Fibroblast of gingiva (primary cell): ENCODE measurements around the gene CYP11A1.
A peak's percentile ranks its signal among the peaks of the same experiment; 100 is the strongest.
"Not testable (repeated sequence)": the region's sequence is repeated elsewhere in the genome, so short reads cannot be mapped to it uniquely, and the experiment has no call there.

ENCODE experiments used
- DNase-seq: peaks from one replicate; pipeline ENCODE4 v3.0.0-alpha.2; 2011; ENCODE audit warnings: low read depth

Gene CYP11A1

GRCh38 chr15:74374648-74375302 is 7.3 kb upstream of the CYP11A1 start:
- DNase-seq = no peak

DNA sequence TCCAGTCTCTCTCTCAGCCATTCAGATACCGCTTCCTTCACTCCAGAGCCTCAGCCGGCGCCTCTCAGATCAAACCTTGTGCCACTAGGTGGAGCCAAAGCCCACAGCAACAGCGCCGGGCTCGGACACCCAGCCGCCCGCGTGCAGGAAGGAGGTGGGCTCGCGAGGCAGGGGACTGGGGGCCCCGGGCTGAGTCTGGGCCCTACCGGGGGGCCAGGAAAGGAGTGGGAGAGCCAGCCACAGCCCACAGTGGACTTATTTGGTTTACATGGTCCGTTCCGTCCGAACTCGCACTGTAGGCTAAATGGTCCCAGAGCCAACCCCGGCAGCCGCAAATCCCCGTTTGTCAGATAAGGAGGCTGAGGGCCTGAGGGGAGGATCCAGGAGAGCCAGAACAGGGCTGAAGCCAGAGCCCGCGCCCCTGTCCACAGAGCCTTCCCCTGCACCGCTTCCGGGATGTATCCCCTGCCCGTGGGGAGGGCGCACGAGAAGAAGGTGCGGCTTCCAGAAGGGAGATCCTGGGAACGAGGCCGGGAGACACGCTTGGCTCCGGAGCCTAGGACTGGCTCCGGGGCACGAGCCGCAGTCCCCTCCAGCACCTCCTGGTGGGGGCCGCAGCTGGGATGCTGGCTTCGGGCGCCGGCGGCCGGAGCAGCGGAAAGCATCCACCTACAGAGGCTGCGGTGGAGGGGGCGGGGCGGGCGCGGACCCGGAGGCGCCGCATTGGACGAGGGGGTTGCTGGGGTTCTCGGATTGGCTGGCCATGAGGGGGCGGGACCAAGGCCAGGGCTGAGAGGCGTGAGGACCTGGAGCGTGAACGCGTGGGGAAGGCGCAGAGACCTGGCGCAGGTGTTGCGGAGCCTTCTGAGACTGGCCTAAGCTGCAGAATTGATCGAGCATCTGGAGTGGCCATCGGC is 6.5 kb upstream of the CYP11A1 start:
- peak; percentile 67 for DNase-seq

DNA sequence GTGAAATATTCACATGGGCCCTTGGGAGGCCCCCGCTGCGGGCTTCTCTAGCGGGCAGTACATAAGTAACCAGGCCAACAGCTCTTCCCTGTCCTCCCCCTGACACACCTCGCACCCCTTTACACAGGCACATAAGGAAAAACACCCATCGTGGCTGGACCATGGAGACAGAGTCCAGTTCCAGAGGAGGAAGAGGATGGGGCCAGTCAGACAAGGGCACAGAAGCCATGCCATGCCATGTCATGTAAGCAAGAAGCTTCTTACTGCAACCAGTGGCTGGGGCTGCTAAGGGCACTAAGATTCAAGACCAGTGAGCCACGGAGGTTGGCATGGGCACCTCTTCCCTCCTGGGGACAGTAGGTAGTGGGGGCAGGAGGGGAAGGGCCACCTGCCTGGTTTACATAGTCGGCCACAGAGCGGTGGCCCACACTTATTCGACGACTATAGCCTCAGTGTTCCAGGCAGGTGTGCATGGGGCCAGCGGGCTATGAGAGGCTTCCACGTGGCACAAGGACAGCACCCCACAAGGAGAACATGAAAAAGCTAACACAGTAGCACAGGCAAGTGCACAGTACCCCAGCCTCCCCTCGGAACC is 5.7 kb upstream of the CYP11A1 start:
- no peak for DNase-seq

GRCh38 chr15:74370471-74370870 is 3.0 kb upstream of the CYP11A1 start:
- DNase-seq = no peak

DNA sequence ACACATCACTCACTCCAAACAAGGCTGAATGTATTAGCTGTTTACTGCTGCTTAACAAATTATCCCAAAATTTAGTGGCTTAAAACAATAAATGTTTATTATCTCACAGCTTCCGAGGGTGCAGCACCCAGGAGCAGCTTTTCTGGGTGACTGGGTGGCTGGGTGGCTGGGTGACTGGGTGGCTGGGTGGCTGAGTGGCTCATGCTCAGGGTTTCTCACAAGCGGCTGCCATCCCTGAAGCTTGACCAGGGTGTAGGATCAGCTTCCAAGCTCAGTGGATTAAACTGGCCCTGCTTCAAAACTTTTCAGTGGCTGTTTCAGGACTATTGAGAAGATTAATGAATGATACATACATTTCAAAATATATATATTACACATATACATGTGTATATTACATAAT is 2.3 kb upstream of the CYP11A1 start:
- no peak for DNase-seq

DNA sequence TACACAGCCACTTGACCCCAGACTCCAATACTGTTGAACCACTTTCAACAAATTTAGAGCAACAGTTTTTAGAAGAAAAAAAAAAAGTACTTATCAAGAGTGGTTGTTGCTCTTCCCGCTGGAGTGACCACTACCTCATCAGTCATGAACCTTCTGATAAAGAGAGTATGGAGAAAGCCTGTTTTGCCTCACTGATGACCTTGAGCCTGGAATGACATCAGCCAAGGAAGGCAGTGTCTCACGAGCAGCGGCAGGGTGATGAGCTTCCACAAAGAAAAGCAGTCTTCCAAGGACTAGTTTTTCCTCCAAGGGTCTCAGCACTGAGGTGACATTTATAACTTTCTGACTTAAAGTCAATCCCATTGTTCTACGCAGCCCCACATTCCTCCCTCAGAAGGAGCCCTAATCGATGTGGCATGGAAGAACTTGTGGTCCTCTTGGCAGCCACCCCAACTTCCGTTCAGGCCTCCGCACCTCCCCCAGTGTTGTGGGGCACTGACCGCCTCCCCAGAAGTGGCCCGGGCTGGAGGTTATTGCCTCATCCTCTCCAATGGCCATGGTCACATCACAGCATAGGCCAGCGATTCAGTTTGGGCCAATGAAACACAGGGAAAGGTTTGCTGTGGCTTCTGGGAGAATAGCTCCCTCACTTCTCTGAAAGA is 1.8 kb upstream of the CYP11A1 start:
- no peak for DNase-seq

DNA sequence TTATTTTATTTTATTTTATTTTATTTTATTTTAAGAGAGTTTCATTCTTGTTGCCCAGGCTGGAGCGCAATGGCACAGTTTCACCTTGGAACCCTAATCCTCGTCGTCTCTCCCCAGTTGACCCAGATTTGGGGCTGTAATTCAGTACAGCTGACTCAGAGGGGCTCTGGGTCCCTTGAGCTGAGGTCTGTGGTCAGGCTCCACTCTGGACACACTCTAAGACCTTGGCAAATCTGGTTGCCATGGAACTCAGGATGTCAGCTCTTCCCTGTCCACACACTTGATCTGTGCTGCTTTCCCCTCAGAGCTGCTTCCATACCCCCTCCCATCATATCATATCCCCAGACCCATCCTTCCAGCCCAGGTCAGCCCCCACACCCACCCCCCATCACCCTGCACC is 675 bp upstream of the CYP11A1 start:
- no peak for DNase-seq

- peak; percentile 59 for DNase-seq
Observed at GRCh38 chr15:74365598-74366445, 1.6 kb downstream of the CYP11A1 start.

DNA sequence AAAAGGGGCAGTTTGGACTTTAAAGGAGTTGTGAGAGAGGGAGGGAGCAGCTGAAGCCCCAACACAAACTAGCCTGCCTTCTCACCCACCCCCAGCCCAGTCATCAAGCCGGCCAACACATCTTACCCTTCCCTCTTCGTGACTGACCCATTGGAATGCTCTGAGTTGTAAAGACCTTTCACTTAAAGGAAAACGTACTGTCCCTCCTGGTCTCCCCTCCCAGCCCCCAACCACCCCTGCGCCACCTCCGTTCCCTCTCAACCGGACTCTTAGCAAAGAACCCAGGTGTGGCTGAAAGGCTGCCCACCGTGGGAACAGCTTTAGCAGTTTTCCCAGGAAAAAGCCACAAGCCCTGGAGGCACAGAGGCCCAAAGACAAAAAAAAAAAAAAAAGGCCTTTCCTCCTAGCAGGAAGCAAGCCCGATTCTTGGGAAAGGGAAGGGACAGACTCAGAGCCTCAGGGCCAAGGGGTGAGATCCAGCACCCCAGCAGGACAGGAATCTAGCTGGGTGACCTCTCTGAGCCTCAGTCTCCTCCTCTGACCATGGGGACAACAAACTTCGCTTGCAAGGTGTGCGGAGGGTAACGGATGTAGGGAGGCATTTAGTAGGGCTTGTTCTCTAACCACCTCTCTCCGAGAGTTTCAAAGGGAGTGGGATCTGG is 2.4 kb downstream of the CYP11A1 start:
- DNase-seq = no peak

GRCh38 chr15:74362482-74362881 is 5.0 kb downstream of the CYP11A1 start:
- no peak for DNase-seq

GRCh38 chr15:74360855-74361254 is 6.6 kb downstream of the CYP11A1 start:
- not testable (repeated sequence) for DNase-seq

DNA sequence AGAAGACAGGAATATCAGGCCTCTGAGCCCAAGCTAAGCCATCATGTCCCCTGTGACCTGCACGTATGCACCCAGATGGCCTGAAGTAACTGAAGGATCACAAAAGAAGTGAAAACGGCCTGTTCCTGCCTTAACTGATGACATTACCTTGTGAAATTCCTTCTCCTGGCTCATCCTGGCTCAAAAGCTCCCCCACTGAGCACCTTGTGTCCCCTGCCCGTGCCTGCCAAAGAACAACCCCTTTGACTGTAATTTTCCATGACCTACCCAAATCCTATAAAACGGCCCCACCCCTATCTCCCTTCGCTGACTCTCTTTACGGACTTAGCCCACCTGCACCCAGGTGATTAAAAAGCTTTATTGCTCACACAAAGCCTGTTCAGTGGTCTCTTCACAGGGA is 8.1 kb downstream of the CYP11A1 start:
- DNase-seq = not testable (repeated sequence)

GRCh38 chr15:74357514-74357913 is 9.9 kb downstream of the CYP11A1 start:
- not testable (repeated sequence) for DNase-seq

- not testable (repeated sequence) for DNase-seq
Observed at GRCh38 chr15:74356050-74356449, 11.4 kb downstream of the CYP11A1 start.

DNA sequence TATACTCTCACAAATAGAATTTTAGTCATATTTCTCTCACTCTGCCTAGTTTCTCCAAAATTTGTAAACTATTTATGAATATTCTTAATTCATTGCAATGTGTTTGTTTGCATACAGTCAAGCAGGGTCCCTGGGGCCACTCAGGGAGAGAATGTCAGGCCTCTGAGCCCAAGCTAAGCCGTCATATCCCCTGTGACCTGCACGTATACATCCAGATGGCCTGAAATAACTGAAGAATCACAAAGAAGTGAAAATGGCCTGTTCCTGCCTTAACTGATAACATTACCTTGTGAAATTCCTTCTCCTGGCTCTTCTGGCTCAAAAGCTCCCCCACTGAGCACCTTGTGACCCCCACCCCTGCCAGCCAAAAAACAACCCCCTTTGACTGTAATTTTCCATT is 13.5 kb downstream of the CYP11A1 start:
- DNase-seq = not testable (repeated sequence)

DNA sequence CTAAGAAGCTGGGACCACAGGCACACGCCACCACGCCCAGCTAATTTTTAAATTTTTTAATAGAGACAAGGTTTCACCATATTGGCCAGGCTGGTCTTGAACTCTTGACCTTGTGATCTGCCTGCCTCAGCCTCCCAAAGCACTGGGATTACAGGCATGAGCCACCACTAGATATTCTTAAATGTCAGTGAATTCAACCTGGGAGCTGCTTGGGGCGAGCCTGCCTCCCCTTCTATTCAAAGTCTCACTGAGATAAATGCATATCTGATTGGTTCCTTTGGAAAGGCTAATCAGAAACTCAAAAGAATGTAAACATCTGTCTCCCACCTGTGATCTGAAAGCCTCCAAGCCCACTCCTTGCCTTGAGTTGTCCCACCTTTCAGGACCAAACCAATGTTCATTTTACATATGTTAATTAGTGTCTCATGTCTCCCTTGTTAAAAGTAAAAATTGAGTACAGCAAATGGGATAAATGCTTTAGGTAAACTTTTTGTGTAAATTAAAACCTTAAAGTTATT is 15.0 kb downstream of the CYP11A1 start:
- no peak for DNase-seq

DNA sequence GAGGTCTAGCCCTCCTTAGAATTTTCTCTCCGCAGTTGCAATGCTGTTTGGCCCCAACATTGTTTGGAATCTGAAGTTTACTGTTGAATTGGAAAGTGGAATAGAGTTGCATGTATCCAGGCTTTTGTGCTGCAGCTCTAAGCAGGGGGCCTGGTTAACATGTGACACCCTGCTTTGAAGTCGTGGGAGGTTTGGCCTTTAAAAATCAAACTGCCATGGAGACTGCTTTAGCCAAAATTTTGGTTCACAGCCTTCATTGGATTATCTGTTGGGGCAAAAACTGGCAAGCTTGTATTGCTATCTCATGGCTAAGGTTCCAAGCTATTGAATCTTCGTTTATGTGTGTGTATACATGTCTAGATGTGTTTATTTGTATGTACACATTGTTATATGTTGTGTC is 15.8 kb downstream of the CYP11A1 start:
- no peak for DNase-seq

GRCh38 chr15:74350295-74351275 is 16.9 kb downstream of the CYP11A1 start:
- DNase-seq = no peak

GRCh38 chr15:74349241-74349778 is 18.1 kb downstream of the CYP11A1 start:
- no peak for DNase-seq
